Tibial nerve (tissue), 4 donors: ENCODE data around the gene LECT2. TPM values are rescaled to one million over a fixed set of nuclear protein-coding genes. Genes with fewer than 3 reads are reported as not detected.

ENCODE experiments used
- DNase-seq, 2 donors: peaks; one replicate each; pipeline ENCODE4 v3.0.0-alpha.2; 2019; ENCODE audit warnings: low spot score in 2 of 2
- H3K27ac ChIP-seq, 4 donors: fragments of 200-600 bp; sonication (generic) in 3 of 4; one replicate each; pipeline ENCODE4 v1.5.1; 2017 to 2019; ENCODE audit warnings: mild to moderate bottlenecking in 1 of 4
- H3K27me3 ChIP-seq, 2 donors: fragments of 200-600 bp; sonication (generic) in 1 of 2; one replicate each; pipeline versions ENCODE4 v1.5.1 to v1.6.0; 2017 to 2019
- H3K36me3 ChIP-seq, 3 donors: fragments of 200-600 bp; sonication (generic); one replicate each; pipeline ENCODE4 v1.5.1; 2018 to 2019
- H3K4me1 ChIP-seq, 4 donors: fragments of 200-600 bp; sonication (generic) in 3 of 4; one replicate each; pipeline ENCODE4 v1.5.1; 2017 to 2019
- H3K4me3 ChIP-seq, 4 donors: fragments of 200-600 bp; sonication (generic) in 3 of 4; one replicate each; pipeline ENCODE4 v1.5.1; 2017 to 2019; ENCODE audit warnings: mild to moderate bottlenecking in 1 of 4, moderate library complexity in 1 of 4
- H3K9me3 ChIP-seq, 4 donors: fragments of 200-600 bp; sonication (generic) in 3 of 4; one replicate each; pipeline ENCODE4 v1.5.1; 2017 to 2019
- CTCF ChIP-seq, 5 experiments: fragments of 200-600 bp in 3 of 5; fragments of 450-650 bp in 2 of 5; sonication (generic) in 3 of 5; IDR thresholded peaks; one replicate each; pipeline ENCODE4 v1.5.1; 2016 to 2019; ENCODE audit warnings: antibody characterized with exemption in 5 of 5, mild to moderate bottlenecking in 3 of 5, moderate library complexity in 2 of 5
- EP300 ChIP-seq, 2 donors: sonication (generic); formaldehyde crosslinking; IDR thresholded peaks; one replicate each; pipeline ENCODE4 v1.6.1; 2017; ENCODE audit warnings: antibody characterized with exemption in 2 of 2, mild to moderate bottlenecking in 1 of 2
- POLR2A ChIP-seq, 2 donors: fragments of 450-650 bp; IDR thresholded peaks; one replicate each; pipeline ENCODE4 v1.6.1; 2017; ENCODE audit warnings: antibody characterized with exemption in 2 of 2, mild to moderate bottlenecking in 2 of 2, moderate library complexity in 2 of 2
- WGBS, 2 donors: methylation state at CpG; one replicate each; pipeline ENCODE4 v1.1.5; 2018; 5-methylcytosine and 5-hydroxymethylcytosine counted together
- total RNA-seq, 4 donors: library from RNA; depleted of rRNA; stranded (reverse); fragments of >200 nt; gene quantifications; one replicate each; pipeline ENCODE4 v1.1.0, GENCODE V29; 2016

LECT2 gene
- total RNA-seq, 4 donors from 2014 or later: not detected

GRCh38 chr5:135952683-135953082 lies 2.1 kb downstream of the LECT2 start:
- no peak for DNase-seq
- TF ChIP-seq EP300 (IDR thresholded peaks at IDR 0.05) (no peak), POLR2A (IDR thresholded peaks at IDR 0.05) (no peak), CTCF (IDR thresholded peaks at IDR 0.05) (no peak)
- Histone ChIP-seq H3K4me1 (no peaks in the 10 kb centered on the region), H3K9me3 (no peaks in the 10 kb centered on the region), H3K27me3 (no peaks in the 10 kb centered on the region), H3K27ac (no peak overlapping the region), H3K4me3 (no peak overlapping the region), H3K36me3 (no peaks in the 10 kb centered on the region)
- WGBS, 2 donors: 88% methylated on average over 4 of the region's 4 CpGs

GRCh38 chr5:135951807-135952206 lies 3.0 kb downstream of the LECT2 start:
- Histone ChIP-seq H3K36me3 (no peaks in the 10 kb centered on the region), H3K4me1 (no peaks in the 10 kb centered on the region), H3K9me3 (no peaks in the 10 kb centered on the region), H3K27ac (no peak overlapping the region), H3K27me3 (no peaks in the 10 kb centered on the region), H3K4me3 (no peak overlapping the region)
- TF ChIP-seq CTCF (IDR thresholded peaks at IDR 0.05) (no peak), EP300 (IDR thresholded peaks at IDR 0.05) (no peak), POLR2A (IDR thresholded peaks at IDR 0.05) (no peak)
- WGBS, 2 donors: 85 to 91% methylated on average over 6 of the region's 6 CpGs
- no peak for DNase-seq

GRCh38 chr5:135951257-135951656 lies 3.5 kb downstream of the LECT2 start:
- no peaks in the 10 kb centered on the region for H3K27me3 ChIP-seq
- H3K4me3 ChIP-seq: no peak overlapping the region
- no peaks in the 10 kb centered on the region for H3K36me3 ChIP-seq
- 66 to 69% methylated on average over 4 of the region's 4 CpGs for WGBS, 2 donors
- TF ChIP-seq EP300 (IDR thresholded peaks at IDR 0.05): no peak
- no peak for TF ChIP-seq CTCF (IDR thresholded peaks at IDR 0.05)
- TF ChIP-seq POLR2A (IDR thresholded peaks at IDR 0.05): no peak
- no peaks in the 10 kb centered on the region for H3K9me3 ChIP-seq
- no peaks in the 10 kb centered on the region for H3K4me1 ChIP-seq
- no peak overlapping the region for H3K27ac ChIP-seq
- no peak for DNase-seq

GRCh38 chr5:135950611-135951010 lies 4.2 kb downstream of the LECT2 start:
- TF ChIP-seq CTCF (IDR thresholded peaks at IDR 0.05) (no peak), EP300 (IDR thresholded peaks at IDR 0.05) (no peak), POLR2A (IDR thresholded peaks at IDR 0.05) (no peak)

GRCh38 chr5:135944967-135945560 lies 9.7 kb downstream of the LECT2 start:
- Histone ChIP-seq H3K27ac (no peak overlapping the region), H3K36me3 (no peaks in the 10 kb centered on the region), H3K4me3 (no peak overlapping the region), H3K9me3 (no peaks in the 10 kb centered on the region), H3K4me1 (no peaks in the 10 kb centered on the region), H3K27me3 (no peaks in the 10 kb centered on the region)
- TF ChIP-seq EP300 (IDR thresholded peaks at IDR 0.05): no peak
- peak; percentile 60 to 85 (median 67) for TF ChIP-seq CTCF (IDR thresholded peaks at IDR 0.05)
- 0 to 1% methylated on average over 3 of the region's 3 CpGs for WGBS, 2 donors
- DNase-seq: peak in 1 of 2 donors; percentile 85

More at GRCh38 chr5:135950611-135951010, 4.2 kb downstream of the LECT2 start:
- Histone ChIP-seq H3K36me3 (no peaks in the 10 kb centered on the region), H3K4me3 (no peak overlapping the region), H3K9me3 (no peaks in the 10 kb centered on the region), H3K27me3 (no peaks in the 10 kb centered on the region), H3K4me1 (no peaks in the 10 kb centered on the region), H3K27ac (no peak overlapping the region)
- DNase-seq: no peak
- 53 to 67% methylated on average over 3 of the region's 3 CpGs for WGBS, 2 donors
